LHCN-M2 (cell line): ENCODE measurements around the gene METRN. TPM values are rescaled to one million over a fixed set of nuclear protein-coding genes. Genes with fewer than 3 reads are reported as not detected.

Experiments used
- DNase-seq: peaks from one replicate; pipeline ENCODE4 v3.0.0-alpha.2; 2012; ENCODE audit warnings: low read depth
- total RNA-seq: library from RNA; depleted of rRNA; stranded (reverse); fragments of >200 nt; gene quantifications from 2 replicates; pipeline ENCODE4 v1.2.3, GENCODE V29; 2014

Gene METRN
- total RNA-seq, 1 experiment from 2014 or later: 94.9 TPM

DNA sequence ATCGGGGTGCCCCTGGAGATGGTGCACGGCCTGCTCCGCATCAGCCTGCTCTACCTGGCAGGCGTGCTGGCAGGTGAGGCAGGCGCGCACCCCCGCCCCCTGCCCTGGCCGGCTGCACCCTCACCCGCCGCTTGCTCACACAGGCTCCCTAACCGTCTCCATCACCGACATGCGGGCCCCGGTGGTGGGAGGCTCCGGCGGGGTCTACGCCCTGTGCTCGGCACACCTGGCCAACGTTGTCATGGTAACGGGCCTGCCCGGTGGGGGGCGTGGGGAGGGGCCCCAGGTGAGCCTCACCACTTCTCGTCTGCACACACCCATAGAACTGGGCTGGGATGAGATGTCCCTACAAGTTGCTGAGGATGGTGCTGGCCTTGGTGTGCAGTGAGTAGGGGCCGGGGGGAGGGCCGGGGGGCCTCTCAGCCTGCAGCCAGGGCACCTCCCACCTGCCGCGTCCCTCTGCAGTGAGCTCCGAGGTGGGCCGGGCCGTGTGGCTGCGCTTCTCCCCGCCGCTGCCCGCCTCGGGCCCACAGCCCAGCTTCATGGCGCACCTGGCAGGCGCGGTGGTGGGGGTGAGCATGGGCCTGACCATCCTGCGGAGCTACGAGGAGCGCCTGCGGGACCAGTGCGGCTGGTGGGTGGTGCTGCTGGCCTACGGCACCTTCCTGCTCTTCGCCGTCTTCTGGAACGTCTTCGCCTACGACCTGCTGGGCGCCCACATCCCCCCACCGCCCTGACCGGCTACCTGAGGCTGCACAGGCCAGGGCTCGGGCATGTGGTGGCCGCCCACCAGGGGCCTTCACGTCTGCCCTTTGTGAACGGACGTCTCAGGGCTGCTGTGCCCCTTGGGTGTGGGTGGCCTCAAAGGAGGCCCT is 37.4 kb upstream of the METRN start:
- DNase-seq: no peak

DNA sequence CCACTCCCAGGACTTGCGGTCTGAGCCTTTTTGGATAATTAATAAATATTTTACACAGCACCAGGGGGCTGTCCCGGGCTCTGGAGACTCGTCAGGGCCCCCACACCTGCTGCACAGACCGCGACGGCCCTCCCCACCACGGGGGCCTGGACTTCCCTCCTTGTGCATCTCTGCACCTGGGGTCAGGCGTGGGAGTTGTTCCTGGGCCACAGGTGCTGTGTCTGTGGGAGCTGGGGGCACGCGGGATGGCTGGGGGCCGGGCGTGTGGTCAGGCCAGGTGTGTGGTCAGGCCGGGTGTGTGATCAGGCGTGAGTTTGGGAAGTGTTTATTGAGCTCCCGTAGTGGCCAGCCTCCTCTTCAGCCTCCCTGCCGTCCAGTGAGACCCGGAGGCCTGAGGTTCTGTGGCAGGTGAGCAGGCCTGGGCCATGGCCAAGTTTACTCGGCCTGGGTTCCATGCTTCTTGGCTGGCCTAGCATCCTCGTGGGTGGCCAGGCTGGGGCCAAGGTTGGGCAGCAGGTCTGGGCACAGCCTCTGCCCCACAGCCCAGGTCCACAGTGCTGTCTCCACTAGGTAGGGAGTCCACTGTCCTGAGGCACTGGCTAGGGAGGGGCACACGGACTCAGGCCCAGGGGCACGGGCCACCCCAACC is 36.6 kb upstream of the METRN start:
- no peak for DNase-seq

DNA sequence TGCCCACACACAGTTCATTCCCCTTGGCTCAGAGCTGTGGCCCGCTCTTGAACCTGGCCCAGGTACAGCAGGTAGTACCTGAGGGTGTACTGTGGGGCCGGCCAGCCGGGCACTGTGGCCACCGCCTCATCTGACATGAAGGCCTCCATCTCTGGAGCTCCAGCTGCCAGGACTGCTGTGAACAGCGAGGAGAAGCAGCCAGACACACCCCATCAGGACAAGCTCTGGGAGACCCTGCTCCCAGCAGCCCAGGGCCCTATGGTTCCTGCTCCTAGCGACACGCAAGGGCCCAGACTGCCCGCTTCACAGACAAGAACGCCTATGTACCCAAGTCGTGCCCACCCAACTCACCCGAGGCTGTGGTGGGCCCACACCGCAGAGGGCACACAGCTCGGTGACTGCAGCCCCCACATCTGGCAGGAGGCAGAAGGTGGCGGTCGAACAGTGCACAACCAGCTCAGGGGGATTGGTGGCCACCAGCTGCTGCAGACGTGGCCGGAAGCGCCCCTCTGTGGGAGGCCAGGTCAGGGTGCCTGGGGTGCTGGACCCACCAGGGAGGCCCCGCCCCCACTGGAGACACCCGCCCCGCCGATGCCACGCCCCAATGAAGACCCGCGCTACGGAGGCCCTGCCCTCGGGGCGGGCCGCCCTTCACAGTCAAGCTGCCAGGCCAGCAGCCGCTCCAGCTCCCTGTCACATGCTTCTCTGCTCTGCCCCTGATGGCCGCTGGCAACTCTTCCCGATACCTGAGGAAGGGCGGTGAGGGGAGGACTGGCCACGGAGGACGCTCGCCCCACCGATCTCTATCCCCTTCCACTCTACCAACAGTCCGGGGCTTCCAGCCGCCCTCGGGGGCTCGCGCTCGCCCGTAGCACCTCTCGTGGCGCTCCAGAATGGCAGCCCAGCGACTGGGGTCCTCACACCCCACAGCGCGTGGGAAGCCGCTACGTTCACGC is 35.8 kb upstream of the METRN start:
- DNase-seq: no peak

DNA sequence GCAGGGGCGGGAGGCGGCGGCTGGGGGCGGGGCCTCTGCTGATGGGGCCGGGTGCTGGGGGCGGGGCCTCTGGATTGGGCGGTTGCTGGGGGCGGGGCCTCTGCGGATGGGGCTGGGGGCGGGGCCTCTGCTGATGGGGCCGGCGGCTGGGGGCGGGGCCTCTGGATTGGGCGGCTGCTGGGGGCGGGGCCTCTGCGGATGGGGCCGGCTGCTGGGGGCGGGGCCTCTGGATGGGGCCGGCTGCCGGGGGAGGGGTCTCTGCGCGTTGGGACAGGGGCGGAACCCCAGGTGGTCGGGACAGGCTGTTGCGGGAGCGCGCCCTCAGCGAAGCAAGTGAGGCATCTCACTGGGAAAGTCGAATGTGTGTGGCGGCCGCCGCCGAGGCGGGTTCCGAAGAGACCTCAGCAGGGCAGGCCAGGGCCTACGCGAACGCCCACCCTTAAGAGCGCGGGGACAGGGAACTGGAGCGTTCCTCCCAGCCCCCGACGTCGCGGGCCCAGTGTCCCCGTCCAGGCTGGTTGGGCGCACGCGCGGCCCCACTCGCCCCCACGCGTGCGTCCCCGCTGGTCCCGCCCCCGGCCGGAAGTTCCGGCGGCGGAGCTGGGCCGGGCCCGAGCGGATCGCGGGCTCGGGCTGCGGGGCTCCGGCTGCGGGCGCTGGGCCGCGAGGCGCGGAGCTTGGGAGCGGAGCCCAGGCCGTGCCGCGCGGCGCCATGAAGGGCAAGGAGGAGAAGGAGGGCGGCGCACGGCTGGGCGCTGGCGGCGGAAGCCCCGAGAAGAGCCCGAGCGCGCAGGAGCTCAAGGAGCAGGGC is 34.9 kb upstream of the METRN start, which contains the start of gene STUB1:
TSS of gene STUB1 (plus strand) at position 597 of the 811 bp plus-strand sequence. CDS start at position 713, 116 bp downstream.
- peak; percentile 77 for DNase-seq

GRCh38 chr16:680625-680945 is 34.3 kb upstream of the METRN start:
- no peak for DNase-seq

- DNase-seq: peak; percentile 48
These were observed 33.8 kb upstream of the METRN start for GRCh38 chr16:680967-681745.

GRCh38 chr16:681746-682427 is 33.0 kb upstream of the METRN start:
- DNase-seq: peak; percentile 65

DNA sequence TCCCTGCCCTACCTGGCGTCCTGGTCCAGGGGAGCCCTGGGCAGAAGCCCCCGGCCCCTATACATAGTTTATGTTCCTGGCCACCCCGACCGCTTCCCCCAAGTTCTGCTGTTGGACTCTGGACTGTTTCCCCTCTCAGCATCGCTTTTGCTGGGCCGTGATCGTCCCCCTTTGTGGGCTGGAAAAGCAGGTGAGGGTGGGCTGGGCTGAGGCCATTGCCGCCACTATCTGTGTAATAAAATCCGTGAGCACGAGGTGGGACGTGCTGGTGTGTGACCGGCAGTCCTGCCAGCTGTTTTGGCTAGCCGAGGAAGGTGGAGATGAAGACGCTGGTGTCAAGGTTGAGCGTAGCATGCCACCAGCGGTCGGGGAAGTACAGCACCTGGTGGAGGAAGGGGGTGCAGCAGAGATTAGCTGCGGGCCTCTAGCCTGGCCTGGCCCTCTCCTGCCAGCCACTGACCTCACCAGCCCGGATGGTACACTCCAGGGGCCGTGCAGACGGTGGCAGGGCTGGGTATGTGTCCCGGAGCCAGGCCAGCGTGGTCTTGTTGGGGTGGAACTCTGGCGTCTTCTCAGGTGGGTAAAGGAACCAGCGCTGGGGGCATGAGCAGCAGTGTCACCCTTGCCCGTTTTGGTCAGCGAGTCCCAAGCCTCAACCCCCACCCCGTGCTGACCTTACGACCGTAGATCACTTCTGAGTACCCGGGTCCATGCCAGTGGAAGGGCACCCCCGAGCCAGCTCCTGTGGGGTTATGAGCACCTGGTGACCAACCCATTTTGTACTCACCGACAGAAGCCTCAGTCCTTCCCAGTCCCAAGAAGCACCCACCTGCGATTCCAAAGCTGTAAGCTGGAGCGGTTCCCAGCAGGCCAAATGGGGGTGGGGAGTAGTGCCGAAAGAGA is 32.2 kb upstream of the METRN start:
- DNase-seq: no peak

GRCh38 chr16:683396-684070 is 31.4 kb upstream of the METRN start:
- DNase-seq: no peak

GRCh38 chr16:684071-684794 is 30.7 kb upstream of the METRN start, which contains the start of gene JMJD8:
TSS of gene JMJD8 (minus strand) at chr16:684334. CDS start at chr16:684319, 15 bp downstream.
- peak; percentile 93 for DNase-seq

DNA sequence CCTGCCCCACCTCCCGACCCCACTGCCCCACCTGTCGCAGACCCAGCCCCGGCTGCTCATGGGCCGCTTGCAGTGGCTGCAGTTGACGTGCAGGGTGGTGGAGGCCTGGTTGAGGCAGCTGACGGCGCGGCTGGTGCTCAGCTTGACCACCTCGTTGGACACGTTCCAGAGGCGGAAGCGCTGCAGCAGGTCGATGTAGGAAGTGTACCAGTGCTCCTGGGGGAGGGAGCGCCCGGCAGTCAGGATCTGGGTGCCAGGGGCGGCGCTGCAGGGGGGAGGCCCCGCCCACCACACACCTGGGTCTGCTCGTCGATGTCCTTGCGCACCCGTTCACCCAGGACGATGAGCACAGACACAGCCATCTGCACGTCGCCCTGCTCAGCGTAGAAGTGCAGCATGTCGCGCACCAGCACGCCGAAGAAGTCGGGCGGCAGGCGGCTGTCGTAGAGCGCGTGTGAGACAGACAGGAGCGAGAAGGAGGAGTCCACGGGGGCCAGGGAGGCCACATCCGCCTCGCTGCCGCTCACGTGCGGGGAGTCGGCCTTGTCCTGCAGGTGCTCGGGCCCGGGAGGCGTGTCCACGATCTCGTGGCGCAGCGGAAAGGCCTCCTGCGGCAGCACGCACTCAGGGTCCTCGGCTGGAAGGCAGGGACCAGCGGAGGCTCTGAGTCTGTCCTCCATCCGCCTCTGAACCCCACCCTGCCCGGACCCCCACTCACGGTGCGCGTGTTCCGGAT is 29.8 kb upstream of the METRN start:
- DNase-seq: no peak

DNA sequence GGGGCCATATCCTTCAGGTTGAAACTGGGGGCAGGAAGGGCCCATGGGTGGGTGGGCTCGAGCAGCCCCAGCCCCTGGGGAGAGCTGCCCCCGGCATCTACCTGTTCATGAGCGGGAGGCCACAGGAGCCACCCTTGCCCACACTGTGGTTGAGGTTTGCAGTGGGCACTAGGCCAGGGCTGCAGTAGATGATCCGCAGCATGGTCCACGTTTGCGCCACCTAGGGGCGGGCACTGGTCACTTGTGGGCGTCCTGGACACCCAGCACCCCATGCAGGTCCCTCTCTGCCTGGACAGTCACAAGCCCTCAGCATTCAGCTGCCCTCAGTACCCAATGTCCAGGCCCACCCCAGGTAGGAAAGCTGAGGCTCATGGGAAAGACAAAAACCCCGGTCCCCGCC is 29.0 kb upstream of the METRN start:
- peak; percentile 36 for DNase-seq

DNA sequence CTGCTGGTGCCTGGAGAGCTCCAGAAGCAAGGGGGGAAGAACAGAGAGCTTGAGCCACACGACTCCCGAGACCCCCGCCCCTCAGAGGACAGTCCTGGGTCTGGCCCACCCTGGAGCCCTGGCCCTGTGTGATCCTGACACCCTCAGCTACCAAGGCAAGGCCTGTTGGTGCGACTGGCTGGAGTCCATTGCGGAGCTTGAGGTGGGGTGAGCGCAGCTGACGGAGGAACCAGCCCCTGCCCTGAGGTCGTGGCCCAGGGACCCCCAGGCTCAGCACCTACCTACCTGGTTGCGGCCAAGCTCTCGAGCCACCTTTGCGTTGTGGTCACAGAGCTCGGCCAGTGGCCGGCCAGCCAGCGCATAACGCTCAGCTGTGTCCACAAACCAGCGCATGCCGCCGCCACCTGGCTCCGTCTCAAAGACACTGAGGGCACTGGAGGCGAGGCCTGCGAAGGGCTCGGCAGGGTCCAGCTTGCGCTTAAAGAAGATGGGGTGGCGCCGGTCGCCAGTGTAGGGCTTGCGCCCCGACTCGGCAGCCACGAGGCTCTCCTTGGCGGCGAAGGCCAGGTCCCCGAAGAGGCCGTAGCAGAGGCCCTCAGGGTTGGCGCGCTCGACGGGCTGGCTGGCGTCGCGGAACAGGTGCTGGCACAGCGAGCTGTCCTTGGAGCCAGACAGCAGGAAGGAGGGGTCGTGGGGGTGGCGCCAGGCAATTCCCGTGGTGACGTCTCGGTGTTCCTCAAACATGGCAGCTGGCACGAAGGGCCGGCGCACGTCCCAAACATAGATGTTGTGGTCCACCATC is 28.3 kb upstream of the METRN start:
- DNase-seq: no peak

GRCh38 chr16:687499-687898 is 27.4 kb upstream of the METRN start:
- no peak for DNase-seq

- DNase-seq: no peak
These were observed 25.6 kb upstream of the METRN start for GRCh38 chr16:689175-689897.
